Activated CD4-positive, alpha-beta T cell treated with anti-CD3 and anti-CD28 coated beads, Interleukin-2, Interleukin-6, amounts not matched to agents 100 ng/mL and 50 ng/mL, durations not matched to agents 16 hours and 8 hours (primary cell): ENCODE data around the gene SPOUT1.
A peak's percentile ranks its signal among the peaks of the same experiment; 100 is the strongest.

Experiments
- DNase-seq: peaks from one replicate; pipeline ENCODE4 v3.0.0-alpha.2; 2020

The SPOUT1 gene

GRCh38 chr9:128771094-128771721 lies 58.4 kb downstream of the SPOUT1 start:
- DNase-seq: peak; percentile 3

- DNase-seq: no peak
Observed at GRCh38 chr9:128770286-128771030, 59.1 kb downstream of the SPOUT1 start.
